HG03439 (cell line): ENCODE data around the gene HVCN1.
"Not testable (repeated sequence)": the region's sequence is repeated elsewhere in the genome, so short reads cannot be mapped to it uniquely, and the experiment has no call there.

Source experiments
- ATAC-seq: cut with Tn5 transposase; IDR thresholded peaks from one replicate; pipeline ENCODE4 v1.9.1; 2021; ENCODE audit warnings: mild to moderate bottlenecking, moderate library complexity; ENCODE audit not compliant: unreplicated experiment

The HVCN1 gene

GRCh38 chr12:110668480-110669192 lies 20.3 kb downstream of the HVCN1 start:
- no peak for ATAC-seq

GRCh38 chr12:110667671-110668070 lies 21.2 kb downstream of the HVCN1 start:
- ATAC-seq = no peak

- ATAC-seq = no peak
Measured at GRCh38 chr12:110666892-110667291, 22.0 kb downstream of the HVCN1 start.

GRCh38 chr12:110661337-110661972 lies 27.5 kb downstream of the HVCN1 start:
- ATAC-seq = peak; percentile 91

DNA sequence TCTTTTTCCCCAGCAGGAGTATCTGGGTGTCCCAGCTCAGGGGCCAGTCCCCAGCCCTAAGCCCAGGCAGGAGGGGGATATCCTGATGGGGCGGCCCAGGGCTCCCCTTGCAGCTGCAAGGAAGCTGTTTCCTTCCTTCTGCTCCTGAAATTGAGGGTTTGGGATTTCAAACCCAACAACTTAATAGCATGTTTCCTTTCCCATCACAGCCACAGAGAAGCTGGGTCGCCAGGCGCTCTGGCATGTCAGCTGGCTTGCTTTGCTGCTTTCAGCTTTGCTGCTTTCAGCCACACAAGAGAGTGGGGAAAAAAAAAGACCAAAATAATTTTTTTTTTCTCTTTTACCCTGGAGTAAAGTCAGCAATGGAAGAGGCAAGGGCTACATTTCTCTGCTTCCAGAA lies 30.0 kb downstream of the HVCN1 start:
- no peak for ATAC-seq

DNA sequence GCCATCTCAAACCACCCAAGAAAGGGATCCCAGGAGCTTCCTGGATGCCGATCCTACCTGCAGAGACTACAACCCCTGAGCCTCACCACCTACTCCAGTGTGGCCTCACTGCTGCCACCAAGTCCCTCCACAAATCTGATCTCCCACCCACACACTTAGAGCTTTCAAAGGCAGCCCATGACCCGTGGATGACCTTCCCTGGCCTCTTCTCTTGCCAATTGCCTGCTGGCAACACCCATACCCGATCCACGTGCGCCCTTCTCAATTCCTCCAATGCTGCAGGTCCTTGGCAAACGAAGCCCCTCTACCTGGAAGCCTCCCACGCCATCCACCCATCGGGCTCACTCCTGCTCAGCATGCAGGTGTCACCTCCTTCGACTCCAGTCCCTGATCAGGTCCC lies 30.7 kb downstream of the HVCN1 start:
- ATAC-seq = no peak

DNA sequence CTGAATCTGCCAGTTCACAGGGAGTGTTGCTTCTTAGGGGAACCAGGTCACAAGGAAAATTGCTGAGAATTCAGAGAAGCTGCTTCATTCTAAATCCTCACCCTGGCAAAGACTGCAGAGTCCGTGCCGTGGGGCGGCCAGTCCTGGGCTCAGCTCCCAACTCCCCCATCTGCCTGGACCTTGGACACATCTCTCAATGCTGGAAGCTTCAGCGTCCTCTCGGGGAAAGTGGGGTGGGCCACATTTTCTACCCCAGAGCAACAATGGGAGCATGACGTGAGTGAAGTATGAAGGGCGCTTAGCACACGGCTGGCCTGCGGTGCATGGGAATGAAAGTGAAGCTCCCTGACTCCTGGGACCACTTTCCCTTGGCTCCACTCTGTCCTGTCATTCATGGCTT lies 31.2 kb downstream of the HVCN1 start:
- ATAC-seq = no peak

DNA sequence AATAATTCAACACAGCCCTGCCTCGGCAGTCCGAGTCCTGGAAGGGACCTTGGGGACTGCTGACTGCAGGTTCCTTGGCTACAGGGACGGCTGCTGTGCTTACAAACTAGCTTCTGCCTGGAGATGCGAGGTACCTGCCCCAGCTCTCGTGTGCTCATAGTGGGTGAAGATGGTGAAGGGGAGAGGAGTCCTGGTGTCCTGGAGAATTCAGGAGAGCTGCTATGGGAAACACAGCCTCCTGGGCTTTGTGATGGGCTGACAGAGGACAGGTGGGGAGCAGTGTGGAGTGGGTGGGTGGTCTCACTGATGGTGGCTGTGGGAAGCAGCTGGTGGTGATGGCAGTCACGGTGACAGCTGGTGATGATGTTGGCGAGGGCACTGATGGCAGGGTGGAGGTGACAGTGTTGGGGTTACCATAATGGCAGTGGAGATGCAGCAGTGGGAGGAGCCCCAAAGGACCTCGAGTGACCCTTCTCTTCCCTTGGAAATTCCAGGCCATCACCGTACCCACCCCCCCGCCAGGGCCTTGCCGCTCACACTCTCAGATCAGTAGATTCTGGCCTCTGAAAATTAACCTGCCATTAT lies 32.8 kb downstream of the HVCN1 start:
- no peak for ATAC-seq

DNA sequence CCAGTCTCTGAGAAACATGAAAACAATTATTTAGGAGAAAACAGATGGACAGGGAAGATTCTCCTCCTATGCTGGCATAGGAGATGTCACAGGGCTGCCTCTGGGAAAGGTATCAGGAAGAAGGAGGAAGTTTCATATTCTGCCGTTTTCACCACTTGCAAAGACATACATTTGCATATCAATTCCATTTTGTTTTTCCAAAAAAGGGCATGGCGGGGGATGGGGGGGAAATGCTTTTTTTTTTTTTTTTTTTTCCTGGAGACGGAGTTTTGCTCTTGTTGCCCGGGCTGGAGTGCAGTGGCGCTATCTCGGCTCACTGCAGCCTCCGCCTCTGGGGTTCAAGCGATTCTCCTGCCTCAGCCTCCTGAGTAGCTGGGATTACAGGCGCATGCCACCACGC lies 34.7 kb downstream of the HVCN1 start:
- ATAC-seq = not testable (repeated sequence)

DNA sequence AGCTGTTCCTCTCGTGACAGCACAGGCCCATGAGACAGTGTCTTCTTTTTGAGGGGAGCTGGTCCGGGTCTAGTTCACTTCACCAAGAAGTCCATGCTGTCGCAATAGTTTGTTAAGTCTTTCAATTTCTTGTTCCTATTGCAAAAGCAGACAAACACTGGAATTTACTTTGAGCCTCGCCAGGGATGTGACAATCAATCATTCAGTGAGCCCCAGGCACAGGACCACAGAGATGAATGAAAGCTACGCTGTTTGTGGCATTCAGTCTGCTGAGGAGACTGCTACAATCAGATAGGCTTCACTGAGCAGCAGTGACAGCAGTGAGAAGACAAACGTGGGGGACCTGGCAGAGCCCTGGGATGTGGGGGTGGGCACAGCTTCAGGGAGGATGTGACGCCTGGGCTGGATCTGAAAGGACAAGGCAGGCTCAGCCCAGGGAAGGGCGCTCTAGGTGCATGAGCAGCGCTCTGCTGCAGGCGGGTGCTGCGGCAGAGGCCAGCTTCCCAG lies 39.5 kb downstream of the HVCN1 start:
- ATAC-seq = no peak

GRCh38 chr12:110647631-110648040 lies 41.3 kb downstream of the HVCN1 start:
- ATAC-seq = no peak

GRCh38 chr12:110641521-110641920 lies 47.4 kb downstream of the HVCN1 start:
- ATAC-seq = no peak

GRCh38 chr12:110640275-110641025 lies 48.5 kb downstream of the HVCN1 start:
- ATAC-seq = no peak

DNA sequence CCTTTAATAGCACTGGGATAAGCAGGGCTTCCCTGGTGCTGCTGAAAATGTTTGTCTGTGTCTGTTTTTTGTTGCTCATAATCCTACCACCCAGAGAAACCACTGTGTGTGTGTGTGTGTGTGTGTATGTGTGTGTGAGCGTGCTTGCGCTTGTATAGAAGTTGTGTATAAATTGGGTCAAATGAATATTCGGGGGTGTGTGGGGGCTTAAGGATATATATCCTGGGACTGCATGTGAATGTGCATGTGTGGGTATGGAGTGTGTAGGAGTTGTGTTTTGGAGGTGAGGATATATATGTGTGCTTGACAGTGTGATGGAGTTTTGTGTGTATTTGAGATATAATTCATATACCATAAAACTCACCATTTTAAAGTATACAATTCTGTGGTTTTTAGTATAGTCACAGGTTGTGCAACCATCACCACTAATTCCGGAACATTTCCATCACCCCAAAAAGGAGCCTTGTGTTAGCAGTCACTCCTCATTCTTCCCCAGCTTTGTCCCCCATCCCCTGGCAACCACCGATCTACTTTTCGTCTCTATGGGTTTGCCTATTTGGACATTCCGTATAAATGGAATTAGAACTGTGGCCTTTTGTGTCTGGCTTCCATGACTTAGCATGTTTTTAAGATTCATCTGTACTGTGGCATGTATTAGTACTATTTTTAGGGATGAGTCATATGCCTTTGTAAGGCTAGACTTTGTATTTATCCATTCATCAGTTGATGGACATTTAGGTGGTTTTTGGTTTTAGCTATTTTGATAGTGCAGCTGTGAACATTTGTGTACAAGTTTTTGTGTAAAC lies 49.4 kb downstream of the HVCN1 start:
- ATAC-seq = no peak

DNA sequence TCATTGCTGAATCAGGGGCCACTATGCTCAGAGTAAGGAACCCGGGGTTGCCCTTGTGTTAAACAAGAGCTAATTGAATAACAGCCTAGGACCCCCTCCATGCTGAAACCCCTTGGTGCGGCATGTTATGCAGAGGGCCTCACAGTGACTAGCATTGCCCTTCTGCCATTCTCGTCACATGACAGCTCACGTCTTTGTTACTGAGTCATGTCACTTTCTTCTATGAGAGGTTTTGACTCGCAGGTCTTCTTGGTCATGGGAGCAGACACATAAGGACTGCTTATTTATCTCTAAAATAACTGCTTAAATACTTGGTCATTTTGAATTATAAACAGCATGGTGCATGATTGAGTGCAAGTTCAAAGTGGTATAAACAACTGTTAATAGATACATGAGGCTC lies 50.1 kb downstream of the HVCN1 start:
- no peak for ATAC-seq

GRCh38 chr12:110637869-110638441 lies 51.0 kb downstream of the HVCN1 start:
- ATAC-seq = no peak

GRCh38 chr12:110636516-110636915 lies 52.4 kb downstream of the HVCN1 start:
- no peak for ATAC-seq

GRCh38 chr12:110635055-110635454 lies 53.9 kb downstream of the HVCN1 start:
- ATAC-seq = no peak

DNA sequence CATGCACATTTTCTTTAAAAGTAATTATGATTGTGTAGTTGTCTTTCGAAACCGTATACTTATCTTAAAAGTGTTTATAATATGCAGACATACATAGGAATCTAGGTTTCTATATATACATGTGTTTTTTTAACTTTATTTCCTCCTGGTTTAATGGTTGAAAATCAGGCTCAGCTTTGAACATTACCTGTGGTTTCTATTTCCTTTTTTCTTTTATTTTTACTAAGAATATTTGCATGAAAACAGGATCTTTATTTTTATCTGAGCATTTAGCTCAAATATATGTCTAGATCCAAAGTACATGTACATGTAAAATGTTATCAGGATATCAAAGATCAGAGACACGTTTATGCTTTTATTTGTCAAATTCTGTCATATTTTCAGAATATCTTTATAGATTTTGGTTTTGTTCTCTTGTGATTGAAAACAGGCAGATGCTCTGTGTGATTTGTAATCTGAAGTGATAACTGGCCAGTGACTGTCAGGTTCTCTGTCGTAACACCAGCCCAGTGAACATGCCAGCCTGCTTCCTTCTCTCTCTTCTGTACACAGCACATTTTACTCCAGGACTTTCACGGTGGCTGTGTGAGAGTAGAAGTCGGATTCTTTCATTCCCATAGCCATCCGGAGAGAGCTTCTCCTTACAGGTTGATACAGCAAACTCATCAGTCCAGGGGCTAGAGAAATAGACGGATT lies 61.3 kb downstream of the HVCN1 start:
- no peak for ATAC-seq

DNA sequence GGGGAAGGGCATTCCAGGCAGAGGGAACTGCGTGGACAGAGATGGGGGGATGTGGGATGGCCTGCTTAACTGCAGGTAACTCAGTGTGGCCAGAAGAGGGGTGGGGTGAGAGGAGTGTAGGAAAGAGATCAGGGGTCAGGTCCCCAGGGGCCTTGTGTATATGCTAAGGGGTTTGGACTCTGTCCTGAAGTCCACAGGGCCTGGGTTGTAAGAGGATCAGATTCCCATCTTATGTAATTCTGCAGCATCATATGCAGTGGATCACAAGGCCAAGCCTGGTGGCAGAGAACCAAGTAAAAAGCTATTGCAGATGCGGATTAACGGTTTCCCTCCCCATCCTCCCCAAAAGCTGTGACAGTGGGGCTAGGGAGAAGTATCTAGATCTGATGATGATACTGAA lies 66.3 kb downstream of the HVCN1 start:
- no peak for ATAC-seq
